HepG2 (cell line): Measurements from ENCODE around the gene ATRNL1. TPM values are rescaled to one million over a fixed set of nuclear protein-coding genes. Genes with fewer than 3 reads are reported as not detected.

Source experiments
- ATAC-seq: fragments of 200-7000 bp; cut with Tn5 transposase; 3 replicates; pipeline ENCODE4 v1.9.1; 2020; ENCODE audit warnings: mild to moderate bottlenecking, moderate library complexity
- BruUV-seq: library from RNA; stranded (reverse); fragments of 400-500 nt; replicated peaks from 2 replicates; lab custom pipeline; 2021; lab: Mats Ljungman, UMichigan
- CTCF ChIA-PET: fragments of 300-600 bp; formaldehyde crosslinking; extraction: SDS; loops from one replicate; lab custom pipeline; 2021; ENCODE audit warnings: low total read pairs, inconsistent platforms, low intra/inter-chr PET ratio; lab: Yijun Ruan, JAX
- POLR2A ChIA-PET: fragments of 350-600 bp; sonication (Branson Sonifier 250); formaldehyde crosslinking; loops from one replicate; lab custom pipeline; 2020; ENCODE audit warnings: antibody characterized with exemption, inconsistent platforms; lab: Yijun Ruan, JAX
- DNase-seq: peaks from one replicate; pipeline ENCODE4 v3.0.0-alpha.2; 2015; ENCODE audit warnings: low spot score
- FAIRE-seq: peaks from 3 replicates; lab custom pipeline; 2011; peaks lifted over from hg19 to GRCh38; lab: Jason Lieb, UNC
- H2AFZ ChIP-seq: one replicate; pipeline ENCODE4 v1.6.1; 2011; ENCODE audit warnings: low read length, inconsistent platforms
- H3K27ac ChIP-seq: fragments of 300-600 bp; 3 replicates; pipeline ENCODE4 v1.8.0; 2011; ENCODE audit warnings: mixed run types, mild to moderate bottlenecking, mixed read lengths, low read length, inconsistent platforms; ENCODE audit not compliant: insufficient read depth; ENCODE audit errors: extremely low read length
- H3K27me3 ChIP-seq, 2 experiments: fragments of 200-600 bp in 1 of 2; 2 replicates in 1 of 2; 3 replicates in 1 of 2; pipeline versions ENCODE4 v1.6.0 to v1.8.0; 2011; ENCODE audit warnings: low read length in 2 of 2, mild to moderate bottlenecking in 2 of 2, moderate library complexity in 2 of 2, inconsistent platforms in 1 of 2; ENCODE audit not compliant: insufficient read depth in 2 of 2, control insufficient read depth in 1 of 2
- H3K36me3 ChIP-seq, 2 experiments: fragments of 200-600 bp in 1 of 2; replicated peaks in 1 of 2; 2 replicates in 1 of 2; 3 replicates in 1 of 2; pipeline versions ENCODE4 v1.5.1 to v1.8.0; 2011; ENCODE audit warnings: low read length in 2 of 2, inconsistent platforms in 1 of 2; ENCODE audit not compliant: insufficient read depth in 2 of 2, control insufficient read depth in 1 of 2
- H3K4me1 ChIP-seq: 2 replicates; pipeline ENCODE4 v1.5.1; 2012; ENCODE audit warnings: low read length, inconsistent platforms; ENCODE audit not compliant: insufficient read depth
- H3K4me2 ChIP-seq: 2 replicates; pipeline ENCODE4 v1.6.0; 2011; ENCODE audit warnings: low read depth, low read length, inconsistent platforms
- H3K4me3 ChIP-seq, 3 experiments: fragments of 200-600 bp in 1 of 3; sonication (generic), shearing (Covaris generic) in 1 of 3; replicated peaks in 1 of 3; 2 replicates each; pipeline ENCODE4 v1.5.1; 2011 to 2016; ENCODE audit warnings: low read length in 3 of 3, inconsistent platforms in 2 of 3, low read depth in 2 of 3, mild to moderate bottlenecking in 2 of 3, control low read depth in 1 of 3, mixed read lengths in 1 of 3; ENCODE audit not compliant: insufficient read depth in 1 of 3
- H3K79me2 ChIP-seq: one replicate; pipeline ENCODE4 v1.6.1; 2011; ENCODE audit warnings: low read length, inconsistent platforms; ENCODE audit not compliant: insufficient read depth
- H3K9ac ChIP-seq: 2 replicates; pipeline ENCODE4 v1.6.0; 2011; ENCODE audit warnings: mild to moderate bottlenecking, low read depth, low read length, inconsistent platforms; ENCODE audit not compliant: insufficient read depth
- H3K9me3 ChIP-seq: 2 replicates; pipeline ENCODE4 v1.5.1; 2012; ENCODE audit warnings: mild to moderate bottlenecking, low read length
- H4K20me1 ChIP-seq: 2 replicates; pipeline ENCODE4 v1.6.0; 2011; ENCODE audit warnings: inconsistent platforms, mild to moderate bottlenecking, low read length, moderate library complexity; ENCODE audit not compliant: insufficient read depth
- ADNP ChIP-seq: sonication (generic); formaldehyde crosslinking; IDR thresholded peaks from 2 replicates; pipeline ENCODE4 v1.4.0; 2020; ENCODE audit warnings: missing genetic modification reagents
- FOXJ3 ChIP-seq: sonication (generic); formaldehyde crosslinking; IDR thresholded peaks from 2 replicates; pipeline ENCODE4 v1.4.0; 2020; ENCODE audit warnings: missing genetic modification reagents, mild to moderate bottlenecking, borderline replicate concordance
- KAT7 ChIP-seq: IDR thresholded peaks from 2 replicates; pipeline ENCODE4 v1.6.1; 2018; ENCODE audit warnings: borderline replicate concordance, missing compliant biosample characterization
- KDM3A ChIP-seq: IDR thresholded peaks from 2 replicates; pipeline ENCODE4 v1.6.1; 2018; ENCODE audit warnings: low read depth, missing compliant biosample characterization
- KLF15 ChIP-seq: sonication (generic); formaldehyde crosslinking; IDR thresholded peaks from 2 replicates; pipeline ENCODE4 v1.8.1; 2023; ENCODE audit warnings: borderline replicate concordance, mild to moderate bottlenecking, inconsistent platforms, missing genetic modification reagents, mixed read lengths
- MATR3 ChIP-seq: sonication (generic); formaldehyde crosslinking; IDR thresholded peaks from 2 replicates; pipeline ENCODE4 v1.4.0; 2020; ENCODE audit warnings: missing genetic modification reagents
- NFYC ChIP-seq: IDR thresholded peaks from 2 replicates; pipeline ENCODE4 v1.6.1; 2016; ENCODE audit warnings: missing genetic modification reagents, missing compliant biosample characterization
- ZBTB20 ChIP-seq: sonication (generic); formaldehyde crosslinking; IDR thresholded peaks from 2 replicates; pipeline ENCODE4 v1.8.1; 2023; ENCODE audit warnings: missing genetic modification reagents, low read depth, mild to moderate bottlenecking, borderline replicate concordance
- ZNF143 ChIP-seq: sonication (generic); formaldehyde crosslinking; IDR thresholded peaks from 2 replicates; pipeline ENCODE4 v1.4.0; 2020; ENCODE audit warnings: missing genetic modification reagents
- ZNF275 ChIP-seq: sonication (generic); formaldehyde crosslinking; IDR thresholded peaks from 2 replicates; pipeline ENCODE4 v1.8.0; 2022; ENCODE audit warnings: missing genetic modification reagents, mild to moderate bottlenecking, inconsistent platforms, borderline replicate concordance
- ZNF383 ChIP-seq: sonication (generic); formaldehyde crosslinking; IDR thresholded peaks from 2 replicates; pipeline ENCODE4 v1.4.0; 2020; ENCODE audit warnings: missing genetic modification reagents, mild to moderate bottlenecking, borderline replicate concordance
- ZNF484 ChIP-seq: sonication (generic); formaldehyde crosslinking; IDR thresholded peaks from 2 replicates; pipeline ENCODE4 v1.5.1; 2020; ENCODE audit warnings: mild to moderate bottlenecking, low read depth, missing genetic modification reagents, borderline replicate concordance
- ZNF572 ChIP-seq: sonication (generic); formaldehyde crosslinking; IDR thresholded peaks from 2 replicates; pipeline ENCODE4 v1.5.1; 2020; ENCODE audit warnings: mild to moderate bottlenecking, missing genetic modification reagents
- ZNF577 ChIP-seq: sonication (generic); formaldehyde crosslinking; IDR thresholded peaks from 2 replicates; pipeline ENCODE4 v1.4.0; 2020; ENCODE audit warnings: mild to moderate bottlenecking, low read depth, missing genetic modification reagents, borderline replicate concordance
- ZNF660 ChIP-seq: sonication (generic); formaldehyde crosslinking; IDR thresholded peaks from 2 replicates; pipeline ENCODE4 v1.5.1; 2020; ENCODE audit warnings: mild to moderate bottlenecking, low read depth, missing genetic modification reagents, borderline replicate concordance
- WGBS: methylation state at CpG from one replicate; pipeline ENCODE4 v1.1.6; 2017; ENCODE audit warnings: low lambda C conversion rate; 5-methylcytosine and 5-hydroxymethylcytosine counted together
- in situ Hi-C: cut with HindIII; loops from 2 replicates; pipeline ENCODE4 v1.10.0; 2017; ENCODE audit warnings: low pct_unique_long_range_greater_than_20kb; ENCODE audit not compliant: extremely low pct_ligation_motif_present
- intact Hi-C: fragments of 100-400 bp; cut with micrococcal nuclease; formaldehyde crosslinking; loops from one replicate; pipeline ENCODE4 v1.10.0; 2022; ENCODE audit not compliant: unreplicated experiment
- polyA plus RNA-seq, 8 experiments: library from polyadenylated mRNA; depleted of rRNA in 3 of 8; stranded (reverse) in 7 of 8; unstranded in 1 of 8; fragments of >200 nt; fragmentation: Illumina TruSeq in 4 of 8; extraction: Trizol in 4 of 8; gene quantifications; 2 replicates each; pipeline versions ENCODE4 v1.2.1 to v1.2.3, GENCODE V29; 2011 to 2016; ENCODE audit warnings: low read depth in 4 of 8, missing spikeins in 1 of 8, mixed read lengths in 1 of 8; ENCODE audit not compliant: insufficient read depth in 1 of 8
- total RNA-seq, 5 experiments: library from RNA; depleted of rRNA; stranded (reverse); fragments of >200 nt; fragmentation: Illumina TruSeq; extraction: Trizol; gene quantifications; 2 replicates each; pipeline ENCODE4 v1.2.3, GENCODE V29; 2016; ENCODE audit warnings: low read depth in 1 of 5

The ATRNL1 gene
- total and polyA plus RNA-seq, 2 of the 13 experiments (the other 11 are each of a cell fraction or from before 2014, with no cell fraction given) = 0.04 TPM; not detected in 1

GRCh38 chr10:115951242-115951641, 858.1 kb downstream of the ATRNL1 start:
- Histone ChIP-seq H3K36me3 (no peaks in the 10 kb centered on the region), H3K27ac (no peak overlapping the region), H2AFZ (no peak overlapping the region), H3K4me1 (no peaks in the 10 kb centered on the region)
- WGBS = 17% methylated on average over 3 of the region's 3 CpGs
- intact Hi-C loops = no loop called here
- DNase-seq = no peak
- CTCF ChIA-PET = no interaction called here
- BruUV-seq = no TSS peak
- ATAC-seq = no peak
- TF ChIP-seq KLF15 (no peak), ZNF484 (CRISPR knock-in tag) (no peak)
- TF ChIP-seq, all 625 proteins: peak for 0
- no peaks in the 10 kb centered on the region; a peak in 1 of 5 replicates for H3K27me3 ChIP-seq
- no peak overlapping the region for H3K9ac ChIP-seq
- H3K4me2 ChIP-seq = no peak overlapping the region
- POLR2A ChIA-PET = no interaction called here
- in situ Hi-C loops = no loop called here
- H4K20me1 ChIP-seq = no peaks in the 10 kb centered on the region
- H3K9me3 ChIP-seq = no peaks in the 10 kb centered on the region
- no peaks in the 10 kb centered on the region for H3K79me2 ChIP-seq
- FAIRE-seq = no peak
- H3K4me3 ChIP-seq = no peak overlapping the region

GRCh38 chr10:115953281-115953680, 860.1 kb downstream of the ATRNL1 start:
- H3K4me2 ChIP-seq = no peak overlapping the region
- H4K20me1 ChIP-seq = no peaks in the 10 kb centered on the region
- H2AFZ ChIP-seq = no peak overlapping the region
- no peaks in the 10 kb centered on the region for H3K9me3 ChIP-seq
- intact Hi-C loops (no loop called here), in situ Hi-C loops (no loop called here)
- ChIA-PET POLR2A (no interaction called here), CTCF (no interaction called here)
- H3K4me1 ChIP-seq = no peaks in the 10 kb centered on the region
- no peaks in the 10 kb centered on the region for H3K36me3 ChIP-seq
- no peak overlapping the region for H3K27ac ChIP-seq
- BruUV-seq = no TSS peak
- ATAC-seq (no peak), DNase-seq (no peak), FAIRE-seq (no peak)
- H3K9ac ChIP-seq = no peak overlapping the region
- WGBS = 1% methylated on average over 5 of the region's 5 CpGs
- H3K27me3 ChIP-seq = no peaks in the 10 kb centered on the region; a peak in 1 of 5 replicates
- no peak for TF ChIP-seq ZNF572
- no peak for TF ChIP-seq KDM3A
- TF ChIP-seq FOXJ3 = no peak
- TF ChIP-seq KAT7 (CRISPR knock-in tag) = no peak
- no peak for TF ChIP-seq NFYC (CRISPR knock-in tag)
- no peak for TF ChIP-seq ZNF275 (CRISPR knock-in tag)
- TF ChIP-seq MATR3 (CRISPR knock-in tag) = no peak
- TF ChIP-seq ZNF143 (CRISPR knock-in tag) = no peak
- no peak for TF ChIP-seq ZNF577 (CRISPR knock-in tag)
- TF ChIP-seq ZNF660 (CRISPR knock-in tag) = no peak
- TF ChIP-seq ZNF383 (CRISPR knock-in tag) = no peak
- TF ChIP-seq ZBTB20 (CRISPR knock-in tag) = no peak
- TF ChIP-seq ADNP (CRISPR knock-in tag) = no peak
- H3K4me3 ChIP-seq = no peak overlapping the region
- H3K79me2 ChIP-seq = no peaks in the 10 kb centered on the region
